22Rv1 (cell line): ENCODE measurements around the gene CDR2L.

Experiments used
- H3K27ac ChIP-seq: fragments of 450-650 bp; 2 replicates; pipeline ENCODE4 v1.5.1; 2017
- CTCF ChIP-seq: fragments of 450-650 bp; IDR thresholded peaks from 2 replicates; pipeline ENCODE4 v1.5.1; 2017; ENCODE audit warnings: mild to moderate bottlenecking
- ZFX ChIP-seq: fragments of 450-650 bp; IDR thresholded peaks from 2 replicates; pipeline ENCODE4 v1.6.1; 2017; ENCODE audit warnings: antibody characterized with exemption, borderline replicate concordance

Gene CDR2L

GRCh38 chr17:74947041-74947754 lies 40.2 kb upstream of the CDR2L start:
- TF ChIP-seq CTCF (no peak), ZFX (no peak)
- H3K27ac ChIP-seq: no peak overlapping the region

- H3K27ac ChIP-seq: no peak overlapping the region
- TF ChIP-seq CTCF: no peak
- TF ChIP-seq ZFX: no peak
Observed at GRCh38 chr17:74949455-74950115, 37.8 kb upstream of the CDR2L start.

- no peak overlapping the region for H3K27ac ChIP-seq
- TF ChIP-seq ZFX (no peak), CTCF (no peak)
Observed at GRCh38 chr17:74950207-74950606, 37.2 kb upstream of the CDR2L start.

- TF ChIP-seq ZFX (no peak), CTCF (no peak)
- no peak overlapping the region for H3K27ac ChIP-seq
Observed at GRCh38 chr17:74951065-74951464, 36.4 kb upstream of the CDR2L start.

- no peak overlapping the region for H3K27ac ChIP-seq
- TF ChIP-seq CTCF (no peak), ZFX (no peak)
Observed at GRCh38 chr17:74951680-74952421, 35.6 kb upstream of the CDR2L start.

GRCh38 chr17:74952431-74953133 lies 34.9 kb upstream of the CDR2L start:
- TF ChIP-seq ZFX (no peak), CTCF (no peak)

More at GRCh38 chr17:74952431-74953133, 34.9 kb upstream of the CDR2L start:
- no peak overlapping the region for H3K27ac ChIP-seq
